LNCAP (cell line): ENCODE data around the gene PCNX1.

Experiments used
- TF ChIP-seq, protein P1 (sequence below): fragments of 450-650 bp; IDR thresholded peaks from 2 replicates; pipeline ENCODE4 v1.5.1; 2017; ENCODE audit warnings: mild to moderate bottlenecking

Gene PCNX1

DNA sequence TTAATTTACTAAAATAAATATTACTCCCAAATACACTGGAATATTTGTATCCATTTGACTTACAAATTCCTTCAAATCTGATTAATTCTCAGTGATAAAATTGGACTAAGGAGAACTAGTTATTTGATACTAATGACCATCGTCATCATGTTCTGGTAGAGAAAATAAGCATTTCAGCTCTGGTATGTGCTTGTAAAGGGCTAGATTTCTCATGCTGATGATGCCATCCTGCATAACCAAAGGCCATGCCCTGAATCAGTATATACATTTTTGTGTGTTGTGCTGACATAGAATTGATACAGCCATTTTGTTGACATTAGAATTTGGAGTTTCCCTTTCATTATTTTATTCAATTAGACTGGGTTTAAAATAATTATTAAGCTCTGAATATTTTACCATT, 148.9 kb downstream of the PCNX1 start:
- TF ChIP-seq, protein P1, sequence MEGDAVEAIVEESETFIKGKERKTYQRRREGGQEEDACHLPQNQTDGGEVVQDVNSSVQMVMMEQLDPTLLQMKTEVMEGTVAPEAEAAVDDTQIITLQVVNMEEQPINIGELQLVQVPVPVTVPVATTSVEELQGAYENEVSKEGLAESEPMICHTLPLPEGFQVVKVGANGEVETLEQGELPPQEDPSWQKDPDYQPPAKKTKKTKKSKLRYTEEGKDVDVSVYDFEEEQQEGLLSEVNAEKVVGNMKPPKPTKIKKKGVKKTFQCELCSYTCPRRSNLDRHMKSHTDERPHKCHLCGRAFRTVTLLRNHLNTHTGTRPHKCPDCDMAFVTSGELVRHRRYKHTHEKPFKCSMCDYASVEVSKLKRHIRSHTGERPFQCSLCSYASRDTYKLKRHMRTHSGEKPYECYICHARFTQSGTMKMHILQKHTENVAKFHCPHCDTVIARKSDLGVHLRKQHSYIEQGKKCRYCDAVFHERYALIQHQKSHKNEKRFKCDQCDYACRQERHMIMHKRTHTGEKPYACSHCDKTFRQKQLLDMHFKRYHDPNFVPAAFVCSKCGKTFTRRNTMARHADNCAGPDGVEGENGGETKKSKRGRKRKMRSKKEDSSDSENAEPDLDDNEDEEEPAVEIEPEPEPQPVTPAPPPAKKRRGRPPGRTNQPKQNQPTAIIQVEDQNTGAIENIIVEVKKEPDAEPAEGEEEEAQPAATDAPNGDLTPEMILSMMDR = no peak

DNA sequence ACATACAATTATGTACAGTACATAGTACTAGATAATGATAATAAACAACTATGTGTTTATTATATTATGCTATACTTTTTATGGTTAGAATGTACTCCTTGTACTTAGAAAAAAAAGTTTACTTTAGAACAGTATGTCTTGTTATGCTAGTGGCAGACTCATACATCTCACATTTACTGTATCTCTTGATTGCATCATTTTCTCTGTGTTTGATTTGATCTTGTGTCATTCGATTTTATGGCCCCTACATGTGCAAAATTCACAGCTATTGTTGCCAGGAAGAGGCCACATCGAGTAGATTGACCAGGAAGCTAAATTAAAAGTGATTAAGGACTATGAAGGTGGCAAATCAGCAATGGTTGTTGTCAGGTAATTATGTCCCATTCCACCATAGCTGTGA, 153.0 kb downstream of the PCNX1 start:
- TF ChIP-seq, protein P1 = no peak

DNA sequence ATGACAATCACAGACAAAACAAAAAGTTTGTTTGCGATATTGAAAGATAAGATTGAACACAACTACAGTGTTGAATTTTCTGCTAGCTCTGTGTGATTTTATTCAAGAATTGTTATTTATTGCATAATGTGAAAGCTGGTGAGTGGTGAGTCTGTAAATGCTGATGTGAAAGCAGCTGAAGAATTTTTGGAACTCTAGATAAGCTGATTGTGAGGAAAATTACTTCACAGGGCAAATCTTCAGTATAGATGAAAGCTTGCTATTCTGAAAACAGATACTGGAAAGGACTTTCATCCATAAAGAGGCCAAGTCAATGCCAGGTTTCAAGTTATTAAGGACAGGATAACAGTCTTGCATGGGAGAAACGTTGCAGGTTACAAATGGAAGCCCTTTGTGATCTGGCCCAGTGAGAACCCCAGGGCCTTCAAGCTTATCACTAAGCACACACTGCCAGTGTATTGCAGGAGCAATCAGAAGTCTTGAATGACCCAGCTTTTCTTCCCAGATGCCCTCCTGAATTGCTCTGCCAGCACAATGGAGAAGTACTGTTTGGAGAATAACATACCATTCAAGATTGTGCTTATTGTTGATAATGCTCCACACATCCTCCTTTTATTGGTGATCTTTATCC, 153.7 kb downstream of the PCNX1 start:
- TF ChIP-seq, protein P1 = no peak

DNA sequence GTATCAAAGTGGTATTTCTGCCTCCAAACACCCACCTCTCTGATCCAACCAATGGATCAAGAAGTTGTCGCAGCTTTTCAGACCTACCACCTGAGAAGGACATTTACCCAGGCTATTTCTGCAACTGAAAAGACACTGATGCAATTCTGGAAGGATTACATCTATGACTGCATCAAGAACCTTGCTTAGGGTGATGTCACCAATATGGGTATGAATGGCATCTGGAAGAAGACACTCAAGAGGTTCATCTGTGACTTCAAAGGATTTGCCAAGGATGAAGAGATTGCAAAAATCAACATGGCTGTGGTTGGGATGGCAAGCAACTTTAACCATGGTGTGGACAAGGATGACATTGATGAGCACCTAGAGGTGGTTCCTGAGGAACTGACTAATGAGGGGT, 154.2 kb downstream of the PCNX1 start:
- TF ChIP-seq, protein P1 = no peak

DNA sequence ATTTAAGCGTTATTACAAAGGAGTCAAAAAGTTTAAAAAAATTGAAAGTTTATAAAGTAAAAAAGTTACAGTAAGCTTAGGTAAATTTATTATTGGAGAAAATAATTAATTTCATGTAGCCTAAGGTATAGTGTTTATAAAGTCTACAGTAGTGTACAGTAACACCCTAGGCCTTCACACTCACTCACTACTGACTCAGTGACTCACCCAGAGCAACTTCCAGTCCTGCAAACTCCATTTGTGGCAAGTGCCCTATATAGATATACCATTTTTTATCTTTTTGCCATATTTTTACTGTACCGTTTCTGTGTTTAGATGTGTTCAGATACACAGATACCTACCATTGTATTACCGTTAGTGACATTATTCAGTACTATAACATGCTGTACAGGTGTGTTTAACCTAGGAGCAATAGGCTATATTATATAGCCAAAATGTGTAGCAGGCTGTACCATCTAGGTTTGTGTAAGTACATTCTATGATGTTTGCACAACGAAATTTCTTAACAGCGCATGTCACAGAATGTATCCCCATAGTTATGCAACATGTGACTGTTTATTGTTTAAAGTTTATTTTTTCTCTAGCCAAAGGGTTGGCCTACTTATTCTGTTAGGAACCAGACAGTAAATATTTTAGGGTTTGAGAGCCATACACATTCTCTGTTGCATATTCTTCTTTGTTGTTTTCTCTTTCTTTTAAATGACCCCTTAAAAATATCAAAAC, 155.5 kb downstream of the PCNX1 start:
- TF ChIP-seq, protein P1 = no peak

DNA sequence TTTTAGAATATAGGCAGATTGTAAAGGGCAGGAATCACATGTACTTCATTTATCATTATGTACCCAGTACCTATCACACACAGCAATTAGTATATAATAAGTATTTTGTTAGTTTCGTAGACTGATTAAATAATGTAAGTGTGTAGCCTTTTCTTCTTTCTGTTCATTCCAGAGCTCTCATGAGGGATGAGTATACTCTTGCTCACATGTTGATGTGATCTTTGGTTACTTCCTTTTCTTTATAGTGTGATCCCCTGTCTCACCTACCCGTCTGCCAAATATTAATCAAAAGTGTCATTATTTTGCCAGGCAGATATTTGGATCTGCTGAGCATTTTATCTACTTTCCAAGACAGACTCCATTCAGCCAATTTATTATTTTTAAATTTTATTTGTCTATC, 156.1 kb downstream of the PCNX1 start:
- TF ChIP-seq, protein P1 = no peak

DNA sequence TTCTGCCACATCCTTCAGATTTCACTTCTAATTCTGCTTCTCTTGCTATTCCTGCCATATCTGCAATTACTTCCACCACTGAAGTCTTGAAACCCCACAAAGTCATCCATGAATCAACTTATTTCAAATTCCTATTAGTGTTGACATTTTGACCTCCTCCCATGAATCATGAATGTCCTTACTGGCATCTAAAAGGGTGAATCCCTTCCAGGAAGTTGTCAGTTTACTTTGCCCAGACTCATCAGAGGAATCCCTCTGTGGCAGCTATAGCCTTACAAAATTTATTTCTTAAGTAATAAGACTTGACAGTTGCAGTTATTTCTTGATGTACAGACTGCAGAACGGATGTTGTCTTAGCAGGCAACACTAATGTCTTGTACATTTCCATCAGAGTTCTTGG, 162.9 kb downstream of the PCNX1 start:
- TF ChIP-seq, protein P1 = no peak
